Uterus (tissue), 2 donors: ENCODE measurements around the gene TOR1AIP2.

ENCODE experiments used
- CTCF ChIP-seq, 4 experiments: fragments of 200-600 bp in 2 of 4; fragments of 450-650 bp in 2 of 4; sonication (generic) in 2 of 4; IDR thresholded peaks; one replicate each; pipeline ENCODE4 v1.5.1; 2016 to 2019; ENCODE audit warnings: antibody characterized with exemption in 4 of 4, mild to moderate bottlenecking in 2 of 4, moderate library complexity in 1 of 4
- POLR2A ChIP-seq, 2 donors: fragments of 450-650 bp; IDR thresholded peaks; one replicate each; pipeline ENCODE4 v1.6.1; 2016; ENCODE audit warnings: antibody characterized with exemption in 2 of 2, mild to moderate bottlenecking in 1 of 2, moderate library complexity in 1 of 2

GRCh38 chr1:179831225-179831624, 46.4 kb downstream of the TOR1AIP2 start:
- no peak for TF ChIP-seq CTCF (IDR thresholded peaks at IDR 0.05)
- TF ChIP-seq POLR2A (IDR thresholded peaks at IDR 0.05), result no peak
